ENCODE results near the gene SAMD9.

DNA sequence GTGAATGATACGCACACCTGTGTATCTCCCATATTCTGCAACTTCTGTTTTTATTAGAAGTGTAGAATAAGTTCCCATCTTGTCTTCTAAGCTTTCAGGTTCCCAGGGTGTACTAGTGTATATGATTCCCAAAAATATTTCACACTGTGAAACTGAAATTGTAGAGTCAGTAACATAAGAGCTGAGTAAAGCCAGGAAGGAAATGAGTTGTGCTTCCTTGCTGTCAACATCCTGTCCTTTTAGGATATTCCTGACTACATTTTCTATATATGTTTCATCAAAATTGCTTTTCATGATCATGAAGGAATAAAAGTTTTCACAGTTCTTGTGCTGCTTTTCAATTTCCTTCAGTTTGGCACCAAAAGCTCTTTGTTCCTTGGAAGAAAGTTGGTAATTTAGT lies 15.2 kb upstream of the SAMD9 start:
- no peak for TF ChIP-seq EZH2 (IDR thresholded peaks at IDR 0.05; ENCODE audit: low read length, missing control alignments)
- TF ChIP-seq, protein P1, sequence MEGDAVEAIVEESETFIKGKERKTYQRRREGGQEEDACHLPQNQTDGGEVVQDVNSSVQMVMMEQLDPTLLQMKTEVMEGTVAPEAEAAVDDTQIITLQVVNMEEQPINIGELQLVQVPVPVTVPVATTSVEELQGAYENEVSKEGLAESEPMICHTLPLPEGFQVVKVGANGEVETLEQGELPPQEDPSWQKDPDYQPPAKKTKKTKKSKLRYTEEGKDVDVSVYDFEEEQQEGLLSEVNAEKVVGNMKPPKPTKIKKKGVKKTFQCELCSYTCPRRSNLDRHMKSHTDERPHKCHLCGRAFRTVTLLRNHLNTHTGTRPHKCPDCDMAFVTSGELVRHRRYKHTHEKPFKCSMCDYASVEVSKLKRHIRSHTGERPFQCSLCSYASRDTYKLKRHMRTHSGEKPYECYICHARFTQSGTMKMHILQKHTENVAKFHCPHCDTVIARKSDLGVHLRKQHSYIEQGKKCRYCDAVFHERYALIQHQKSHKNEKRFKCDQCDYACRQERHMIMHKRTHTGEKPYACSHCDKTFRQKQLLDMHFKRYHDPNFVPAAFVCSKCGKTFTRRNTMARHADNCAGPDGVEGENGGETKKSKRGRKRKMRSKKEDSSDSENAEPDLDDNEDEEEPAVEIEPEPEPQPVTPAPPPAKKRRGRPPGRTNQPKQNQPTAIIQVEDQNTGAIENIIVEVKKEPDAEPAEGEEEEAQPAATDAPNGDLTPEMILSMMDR (conservative IDR thresholded peaks at IDR 0.05 in 1 of 2, IDR thresholded peaks at IDR 0.05 in 1 of 2; ENCODE audit: low read depth in 1 of 2, low read length in 2 of 2), result no peak
